K562 treated with DMSO at 1 percent for 4 hours (cell line): ENCODE results near the gene NFYC. TPM values are rescaled to one million over a fixed set of nuclear protein-coding genes. Genes with fewer than 3 reads are reported as not detected.

Source experiments
- total RNA-seq: library from RNA; unstranded; fragments of 300-600 nt; gene quantifications from 2 replicates; pipeline ENCODE4 v1.2.3, GENCODE V29; 2022; ENCODE audit not compliant: insufficient read depth

Gene NFYC
- total RNA-seq = 72.7 and 86.1 TPM in 2 replicates

DNA sequence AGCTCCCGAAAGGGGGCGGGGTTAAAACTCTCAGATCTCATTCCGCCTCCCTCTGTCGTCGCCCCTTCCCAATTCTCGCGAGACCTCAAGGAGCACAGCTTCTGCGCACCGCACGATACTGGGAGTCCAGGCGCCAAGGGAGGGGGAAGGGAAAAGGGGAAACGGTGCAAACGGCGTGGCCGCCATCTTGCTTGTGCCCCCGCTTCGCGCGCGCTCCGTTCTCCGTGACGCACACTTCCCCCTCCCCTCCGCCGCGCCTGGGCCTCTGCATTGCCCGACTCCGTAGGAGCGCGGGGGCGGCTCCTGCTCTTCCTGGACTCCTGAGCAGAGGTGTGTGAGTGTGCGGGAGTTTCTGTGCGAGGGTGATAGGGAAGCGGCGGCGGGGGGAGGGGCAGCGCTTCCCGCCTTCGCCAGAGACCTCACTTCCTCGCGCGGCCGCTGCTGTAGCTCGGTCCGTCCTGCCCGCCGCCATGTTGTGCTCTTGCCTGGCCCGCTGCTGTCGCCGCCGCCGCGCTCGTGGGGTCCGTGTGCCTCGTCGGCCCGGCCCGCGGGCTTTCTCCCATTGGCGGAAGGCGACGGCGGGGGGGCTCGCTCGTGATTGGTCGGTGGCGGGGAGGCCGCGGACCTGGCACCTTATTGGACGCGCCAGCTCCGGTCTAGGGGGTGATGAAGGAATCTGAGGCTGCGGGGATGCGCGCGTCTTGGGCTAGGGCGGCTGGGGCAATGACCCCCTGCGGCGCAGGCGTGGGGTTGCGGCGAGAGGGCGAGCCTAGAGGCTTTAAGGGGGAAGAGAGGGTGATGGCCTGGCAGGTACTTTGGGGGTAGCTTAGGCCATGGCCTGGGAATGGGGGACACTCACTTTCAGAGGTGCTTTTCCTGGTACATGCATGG lies at the start of gene NFYC:
TSS of gene NFYC (plus strand) at position 167 of the 891 bp plus-strand sequence. CDS start 47,140 bp downstream, outside the sequence.

DNA sequence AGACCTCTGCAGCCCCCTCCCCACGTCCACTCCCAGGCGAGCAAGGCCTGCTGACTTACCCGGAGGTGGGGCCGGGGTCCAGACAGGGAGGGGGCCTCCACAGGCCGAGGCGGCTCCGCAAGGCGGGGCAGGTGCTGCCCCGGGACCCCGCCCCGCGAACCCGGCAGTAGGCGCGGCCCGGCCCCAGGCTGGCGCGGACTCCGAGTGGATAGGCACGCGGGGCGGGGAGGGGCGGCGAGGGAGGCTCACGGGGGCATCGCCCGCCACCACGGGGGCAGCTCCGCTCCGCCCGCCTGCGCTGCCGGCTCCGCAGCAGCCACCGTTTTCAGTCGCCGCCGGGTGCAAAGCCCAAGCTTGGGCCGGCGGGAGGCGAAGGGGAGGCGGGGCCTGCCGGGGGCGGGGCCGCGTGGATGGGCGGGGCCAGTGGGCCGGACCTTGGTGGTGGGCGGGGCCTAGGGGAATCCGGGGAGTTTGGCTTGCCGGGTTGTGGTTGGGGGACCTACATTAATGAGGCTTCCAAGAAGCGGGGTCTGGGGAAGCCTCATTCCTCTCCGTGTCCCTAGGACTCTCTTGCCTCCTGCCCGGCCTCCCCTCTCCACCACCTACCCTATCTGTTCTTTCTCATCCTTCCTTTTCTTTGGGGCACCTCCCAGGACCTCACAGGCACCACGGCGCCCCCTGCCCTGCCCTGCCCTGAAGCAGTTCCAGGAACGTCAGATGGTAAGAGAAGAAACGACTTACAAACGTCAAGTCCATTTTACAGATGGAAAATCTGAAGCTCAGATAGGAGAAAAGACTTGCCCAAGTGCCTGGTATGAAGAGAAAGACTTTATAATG lies 26.0 kb upstream of the NFYC start, which contains the start of gene RIMS3:
TSS of gene RIMS3 (minus strand) at position 348 of the 837 bp plus-strand sequence. CDS start 23,757 bp downstream, outside the sequence.

DNA sequence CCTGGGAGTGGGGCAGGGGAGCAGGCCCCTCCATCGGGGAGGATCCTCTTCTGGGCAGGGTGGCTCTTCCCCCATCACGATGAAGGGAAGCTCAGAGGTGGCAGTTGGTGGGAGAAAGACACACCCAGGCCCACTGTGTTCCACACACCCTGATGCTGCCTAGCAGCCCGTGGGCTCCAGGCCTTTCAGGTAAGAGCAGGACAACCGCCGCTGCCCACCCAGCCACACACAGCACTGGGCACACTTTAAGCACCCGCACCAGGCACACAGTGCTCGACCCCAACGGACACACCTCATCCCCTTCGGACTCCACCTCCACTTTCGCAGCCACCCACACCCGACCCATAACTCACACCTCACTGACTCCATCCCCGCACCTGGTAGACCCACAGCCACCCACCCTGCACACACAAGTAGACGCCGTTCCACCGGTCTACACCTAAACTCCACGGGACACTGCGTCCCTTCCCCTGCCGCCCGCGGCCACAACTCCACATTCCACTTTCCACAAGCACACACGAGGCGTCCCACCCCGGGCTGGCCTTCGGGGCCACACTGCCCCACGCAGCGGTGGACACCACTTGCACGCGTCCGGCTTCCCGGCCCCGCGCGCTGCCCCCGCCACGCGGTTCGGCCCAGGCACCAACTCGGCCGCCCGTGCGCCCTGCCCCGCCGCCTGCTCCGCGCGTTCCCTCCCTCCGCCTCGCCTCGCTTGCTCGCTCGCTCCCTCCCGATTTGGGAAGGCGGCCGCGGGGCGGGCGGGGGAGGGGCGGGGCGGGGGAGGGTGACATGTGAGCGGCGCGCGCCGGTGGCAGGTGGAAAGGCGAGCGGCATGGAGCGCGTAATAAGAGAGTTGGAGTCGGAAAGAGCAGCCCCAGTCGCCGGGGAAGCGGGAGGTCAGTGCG lies 91.7 kb downstream of the NFYC start, which contains the start of gene KCNQ4:
TSS of gene KCNQ4 (plus strand) at position 787 of the 905 bp plus-strand sequence. CDS start 307 bp downstream, outside the sequence.

Other genes starting within 250 kb of the NFYC start
- gene ZFP69B, start 241.2 kb upstream of the NFYC start, total RNA-seq = 2.7 and 4.3 TPM in 2 replicates
- gene ZFP69, start 214.4 kb upstream of the NFYC start, total RNA-seq = 2.6 and 2.8 TPM in 2 replicates
- 3.3 and 7.2 TPM in 2 replicates for gene EXO5, start 182.9 kb upstream of the NFYC start, total RNA-seq
- 8.4 and 11.1 TPM in 2 replicates for gene ZNF684, start 160.1 kb upstream of the NFYC start, total RNA-seq
- gene RIMS3, start 26.0 kb upstream of the NFYC start, total RNA-seq = 0.80 and 1.3 TPM in 2 replicates
- gene KCNQ4, start 92.1 kb downstream of the NFYC start, total RNA-seq = 2.3 and 4.0 TPM in 2 replicates
- gene CITED4, start 170.7 kb downstream of the NFYC start, total RNA-seq = 11.4 and 16.9 TPM in 2 replicates